ENCODE results near the gene SLC25A21.
"Not testable (repeated sequence)": the region's sequence is repeated elsewhere in the genome, so short reads cannot be mapped to it uniquely, and the experiment has no call there.

Gene SLC25A21

GRCh38 chr14:37172024-37172869, at the start of gene SLC25A21:
SLC25A21 (minus strand) TSS chr14:37172606.
- DNase-seq (ENCODE audit: extremely low spot score, insufficient read length, low read depth) = no peak
- no peak for FAIRE-seq

- DNase-seq (ENCODE audit: extremely low spot score, insufficient read length, low read depth) (no peak), FAIRE-seq (no peak)
Measured at GRCh38 chr14:37221073-37221472, 48.7 kb upstream of the SLC25A21 start.

- no peak for FAIRE-seq
Measured at GRCh38 chr14:37215345-37215744, 42.9 kb upstream of the SLC25A21 start.

GRCh38 chr14:37213016-37213415, 40.6 kb upstream of the SLC25A21 start:
- FAIRE-seq (no peak), DNase-seq (ENCODE audit: extremely low spot score, insufficient read length, low read depth) (no peak)

More at GRCh38 chr14:37215345-37215744, 42.9 kb upstream of the SLC25A21 start:
- DNase-seq (ENCODE audit: extremely low spot score, insufficient read length, low read depth) = no peak

DNA sequence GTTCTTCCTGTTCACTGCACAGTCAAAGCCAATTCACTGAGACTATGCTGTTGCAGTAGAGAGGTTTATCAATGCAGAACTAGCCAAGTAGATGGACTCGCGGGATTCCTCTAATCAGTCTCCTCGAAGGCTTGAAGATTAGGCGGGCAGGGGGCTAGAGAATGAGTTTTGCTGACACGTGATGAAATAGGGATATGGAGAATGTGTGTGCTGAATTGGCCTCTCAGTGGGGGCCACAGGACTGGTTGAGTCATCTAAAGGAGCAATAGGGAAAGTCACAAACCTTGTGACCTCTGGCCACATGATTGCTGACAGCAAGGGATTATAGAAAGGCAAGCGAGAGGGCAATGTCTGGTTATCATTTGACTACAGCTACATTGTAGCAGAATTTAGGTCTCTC, 38.0 kb upstream of the SLC25A21 start:
- no peak for FAIRE-seq
- DNase-seq (ENCODE audit: extremely low spot score, insufficient read length, low read depth) = no peak

- FAIRE-seq; DNase-seq (ENCODE audit: extremely low spot score, insufficient read length, low read depth): not testable (repeated sequence)
Measured at GRCh38 chr14:37209617-37210016, 37.2 kb upstream of the SLC25A21 start.

DNA sequence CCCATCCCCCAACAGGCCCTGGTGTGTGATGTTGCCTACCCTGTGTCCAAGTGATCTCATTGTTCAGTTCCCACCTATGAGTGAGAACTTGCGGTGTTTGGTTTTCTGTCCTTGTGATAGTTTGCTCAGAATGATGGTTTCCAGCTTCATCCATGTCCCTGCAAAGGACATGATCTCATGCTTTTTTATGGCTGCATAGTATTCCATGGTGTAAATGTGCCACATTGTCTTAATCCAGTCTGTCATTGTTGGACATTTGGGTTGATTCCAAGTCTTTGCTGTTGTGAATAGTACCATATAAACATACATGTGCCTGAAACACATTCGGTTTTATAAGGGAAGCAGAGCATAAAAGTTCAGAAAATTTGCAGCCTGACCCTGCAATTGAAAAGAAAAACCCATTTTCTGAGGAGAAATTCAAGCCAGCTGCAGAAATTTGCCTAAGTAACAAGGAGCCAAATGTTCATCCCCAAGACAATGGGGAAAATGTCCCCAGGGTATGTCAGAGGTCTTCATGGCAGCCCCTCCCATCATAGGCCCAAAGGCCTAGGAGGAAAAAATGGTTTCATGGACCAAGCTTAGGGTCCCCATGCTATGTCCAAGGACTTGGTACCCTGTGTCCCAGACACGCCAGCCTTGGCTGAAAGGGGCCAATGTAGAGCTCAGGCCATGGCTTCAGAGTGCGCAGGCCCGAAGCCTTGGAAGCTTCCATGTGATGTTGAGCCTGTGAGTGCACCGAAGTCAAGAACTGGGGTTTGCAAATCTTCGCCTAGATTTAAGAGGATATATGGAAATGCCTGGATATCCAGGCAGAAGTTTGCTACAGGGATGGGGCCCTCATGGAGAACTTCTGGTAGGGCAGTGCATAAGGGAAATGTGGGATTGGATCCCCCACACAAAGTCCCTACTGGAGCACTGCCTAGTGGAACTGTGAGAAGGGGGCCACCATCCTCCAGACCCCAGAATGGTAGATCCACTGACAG, 33.5 kb upstream of the SLC25A21 start:
- DNase-seq (ENCODE audit: extremely low spot score, insufficient read length, low read depth); FAIRE-seq: not testable (repeated sequence)

DNA sequence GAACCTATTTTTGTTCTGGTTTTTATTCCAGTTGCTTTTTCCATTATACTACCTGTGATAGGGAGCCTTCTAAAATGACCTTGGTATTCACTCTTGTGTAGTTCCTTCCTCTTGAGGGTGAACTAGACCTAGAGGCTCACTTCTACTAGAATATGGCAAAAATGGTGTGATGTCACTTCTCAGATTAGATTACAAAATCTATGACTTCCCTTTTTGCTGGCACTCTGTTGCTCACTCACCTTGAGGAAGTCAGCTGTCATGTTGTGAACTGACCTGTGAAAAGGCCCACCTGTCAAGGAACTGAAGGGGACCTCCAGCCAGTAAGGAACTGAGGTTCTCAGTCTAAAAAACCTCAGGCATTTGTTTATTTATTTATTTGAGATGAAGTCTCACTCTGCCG, 31.0 kb upstream of the SLC25A21 start:
- FAIRE-seq = no peak
- no peak for DNase-seq (ENCODE audit: extremely low spot score, insufficient read length, low read depth)

DNA sequence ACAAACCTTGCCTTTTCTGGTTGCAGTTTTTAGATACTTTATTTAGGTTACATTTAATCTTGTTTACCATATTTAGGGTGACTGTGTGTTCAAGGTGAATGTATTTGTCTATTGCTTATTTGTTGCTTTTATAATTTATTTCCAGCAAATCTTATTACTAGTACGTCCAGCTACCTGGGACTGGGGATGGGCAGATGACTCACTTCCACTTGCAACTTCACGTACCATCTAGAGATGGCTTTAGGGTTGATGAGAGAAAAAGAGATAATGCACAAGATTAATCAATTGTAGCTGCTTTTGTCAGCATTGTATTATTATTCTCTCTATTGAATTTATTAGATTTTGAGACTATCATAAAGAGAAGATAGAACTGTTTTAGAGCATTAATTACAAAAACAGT, 30.4 kb upstream of the SLC25A21 start:
- FAIRE-seq = no peak
- DNase-seq (ENCODE audit: extremely low spot score, insufficient read length, low read depth) = no peak

DNA sequence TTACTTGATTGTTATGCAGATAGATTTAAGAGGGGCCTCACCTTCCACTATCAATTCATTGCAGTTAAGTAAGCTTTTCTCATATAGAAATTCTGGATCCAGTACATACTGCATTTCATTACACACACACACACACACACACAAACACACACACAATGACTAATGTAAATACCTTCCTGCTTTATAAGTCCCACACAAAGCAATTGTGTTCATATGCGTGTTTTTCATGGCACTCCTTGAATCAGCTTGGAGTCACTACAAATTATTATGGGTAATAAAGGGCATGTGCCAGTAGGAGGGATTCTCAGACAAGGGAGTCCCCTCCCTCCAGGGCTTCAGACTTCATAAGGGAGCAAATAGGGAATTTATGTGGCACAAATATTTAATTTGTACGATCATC, 29.9 kb upstream of the SLC25A21 start:
- FAIRE-seq (no peak), DNase-seq (ENCODE audit: extremely low spot score, insufficient read length, low read depth) (no peak)

DNA sequence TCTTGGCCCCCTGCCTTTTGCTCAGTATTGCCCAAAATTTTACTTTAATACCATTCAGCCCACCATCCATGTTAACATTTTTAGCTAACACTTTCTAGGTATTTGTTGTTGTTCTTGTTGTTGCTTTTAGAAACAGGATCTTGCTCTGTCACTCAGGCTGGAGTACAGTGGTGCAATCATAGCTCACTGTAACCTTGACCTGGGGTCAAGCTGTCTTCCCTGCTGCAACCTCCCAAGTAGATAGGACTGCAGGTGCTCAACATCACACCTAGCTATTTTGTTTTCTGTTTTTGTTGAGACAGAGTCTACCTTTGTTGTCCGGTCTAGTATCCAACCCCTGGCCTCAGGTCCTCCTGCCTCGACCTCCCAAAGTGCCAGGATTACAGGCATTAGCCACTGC, 29.3 kb upstream of the SLC25A21 start:
- no peak for FAIRE-seq
- no peak for DNase-seq (ENCODE audit: extremely low spot score, insufficient read length, low read depth)

GRCh38 chr14:37198907-37199306, 26.5 kb upstream of the SLC25A21 start:
- DNase-seq (ENCODE audit: extremely low spot score, insufficient read length, low read depth) = no peak
- no peak for FAIRE-seq

GRCh38 chr14:37198273-37198598, 25.8 kb upstream of the SLC25A21 start:
- DNase-seq (ENCODE audit: extremely low spot score, insufficient read length, low read depth) = no peak
- no peak for FAIRE-seq

GRCh38 chr14:37197421-37198272, 25.2 kb upstream of the SLC25A21 start, which contains the start of gene MIPOL1:
MIPOL1 (plus strand) TSS chr14:37197937; CDS start chr14:37247889, 49,952 bp downstream.
- no peak for DNase-seq (ENCODE audit: extremely low spot score, insufficient read length, low read depth)
- no peak for FAIRE-seq

DNA sequence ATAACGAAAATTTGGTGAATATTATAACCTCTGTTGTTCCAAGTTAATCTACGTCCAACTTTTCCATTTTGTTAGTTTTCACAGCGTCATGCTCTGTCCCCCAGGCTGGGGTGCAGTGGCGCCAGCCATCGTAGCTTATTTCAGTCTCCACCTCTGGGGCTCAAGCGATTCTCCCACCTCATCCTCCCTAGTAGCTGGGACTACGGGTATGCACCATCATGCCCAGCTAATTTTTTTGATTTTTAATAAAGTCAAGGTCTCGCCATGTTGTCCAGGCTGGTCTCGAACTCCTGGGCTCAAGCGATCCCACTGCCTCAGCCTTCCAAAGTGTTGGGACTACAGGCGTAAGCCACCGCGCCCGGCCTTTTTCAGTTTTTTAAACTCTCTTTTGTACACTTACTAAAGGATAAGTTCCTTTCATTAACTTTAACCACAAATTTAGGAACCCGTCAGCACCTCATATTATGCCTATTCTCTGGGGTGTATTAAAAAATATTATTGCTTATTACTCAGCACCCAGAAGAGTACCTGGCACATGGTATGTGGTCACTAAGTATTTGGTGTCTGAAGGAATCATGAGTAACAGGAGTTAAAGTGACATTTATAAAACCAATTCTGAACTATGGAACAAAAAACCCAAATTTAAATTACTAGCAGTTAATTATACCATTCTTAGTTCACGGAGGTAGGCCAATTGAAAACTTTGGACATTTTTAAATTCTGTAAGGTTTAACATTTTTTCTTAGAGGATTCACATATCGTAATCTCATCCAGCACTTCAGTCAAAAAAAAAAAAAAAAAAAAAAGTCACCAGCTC, 24.4 kb upstream of the SLC25A21 start:
- DNase-seq (ENCODE audit: extremely low spot score, insufficient read length, low read depth) (no peak), FAIRE-seq (no peak)

DNA sequence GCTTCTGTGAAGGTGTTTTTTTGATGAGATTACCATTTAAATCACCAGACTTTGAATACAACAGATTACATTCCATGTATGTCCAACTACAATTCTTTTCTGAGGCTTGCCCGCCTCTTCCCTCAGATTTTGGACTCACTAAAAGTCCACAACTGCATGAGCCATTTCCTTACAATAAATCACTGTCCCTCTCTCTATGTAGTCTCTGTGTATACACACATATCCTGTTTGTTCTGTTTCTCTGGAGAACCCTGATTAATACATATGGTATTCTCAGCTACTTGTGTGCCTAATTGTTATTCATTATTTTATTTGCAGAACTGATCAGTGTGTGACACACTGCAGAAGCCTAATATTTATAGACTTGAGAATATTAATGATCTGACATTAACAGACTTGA, 22.9 kb upstream of the SLC25A21 start:
- DNase-seq (ENCODE audit: extremely low spot score, insufficient read length, low read depth) (no peak), FAIRE-seq (no peak)

- FAIRE-seq = no peak
- DNase-seq (ENCODE audit: extremely low spot score, insufficient read length, low read depth) = no peak
Measured at GRCh38 chr14:37194698-37195097, 22.3 kb upstream of the SLC25A21 start.

DNA sequence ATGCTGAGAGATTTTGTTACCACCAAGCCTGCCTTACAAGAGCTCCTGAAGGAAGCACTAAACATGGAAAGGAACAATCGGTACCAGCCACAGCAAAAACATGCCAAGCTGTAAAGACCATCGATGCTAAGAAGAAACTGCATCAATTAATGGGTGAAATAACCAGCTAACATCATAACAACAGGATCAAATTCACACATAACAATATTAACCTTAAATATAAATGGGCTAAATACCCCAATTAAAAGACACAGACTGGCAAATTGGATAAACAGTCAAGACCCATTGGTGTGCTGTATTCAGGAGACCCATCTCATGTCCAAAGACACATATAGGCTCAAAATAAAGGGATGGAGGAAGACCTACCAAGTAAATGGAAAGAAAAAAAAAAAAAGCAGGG, 17.3 kb upstream of the SLC25A21 start:
- FAIRE-seq = not testable (repeated sequence)

More for the DNA sequence above, 17.3 kb upstream of the SLC25A21 start:
- not testable (repeated sequence) for DNase-seq (ENCODE audit: extremely low spot score, insufficient read length, low read depth)

Data from GM18507 (cell line).